ENCODE data around the gene ZNF740.

- TF ChIP-seq, protein P1, sequence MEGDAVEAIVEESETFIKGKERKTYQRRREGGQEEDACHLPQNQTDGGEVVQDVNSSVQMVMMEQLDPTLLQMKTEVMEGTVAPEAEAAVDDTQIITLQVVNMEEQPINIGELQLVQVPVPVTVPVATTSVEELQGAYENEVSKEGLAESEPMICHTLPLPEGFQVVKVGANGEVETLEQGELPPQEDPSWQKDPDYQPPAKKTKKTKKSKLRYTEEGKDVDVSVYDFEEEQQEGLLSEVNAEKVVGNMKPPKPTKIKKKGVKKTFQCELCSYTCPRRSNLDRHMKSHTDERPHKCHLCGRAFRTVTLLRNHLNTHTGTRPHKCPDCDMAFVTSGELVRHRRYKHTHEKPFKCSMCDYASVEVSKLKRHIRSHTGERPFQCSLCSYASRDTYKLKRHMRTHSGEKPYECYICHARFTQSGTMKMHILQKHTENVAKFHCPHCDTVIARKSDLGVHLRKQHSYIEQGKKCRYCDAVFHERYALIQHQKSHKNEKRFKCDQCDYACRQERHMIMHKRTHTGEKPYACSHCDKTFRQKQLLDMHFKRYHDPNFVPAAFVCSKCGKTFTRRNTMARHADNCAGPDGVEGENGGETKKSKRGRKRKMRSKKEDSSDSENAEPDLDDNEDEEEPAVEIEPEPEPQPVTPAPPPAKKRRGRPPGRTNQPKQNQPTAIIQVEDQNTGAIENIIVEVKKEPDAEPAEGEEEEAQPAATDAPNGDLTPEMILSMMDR (IDR thresholded peaks at IDR 0.05): no peak
- TF ChIP-seq EZH2phosphoT487 (IDR thresholded peaks at IDR 0.05) (no peak), EZH2 (IDR thresholded peaks at IDR 0.05) (no peak)
These were observed 40.2 kb downstream of the ZNF740 start for GRCh38 chr12:53220694-53221202.
